Measurements from ENCODE around the gene NOTCH1. TPM values are rescaled to one million over a fixed set of nuclear protein-coding genes. Genes with fewer than 3 reads are reported as not detected.

NOTCH1 gene
- total RNA-seq, 1 donor from 2014 or later: 39.7 TPM

DNA sequence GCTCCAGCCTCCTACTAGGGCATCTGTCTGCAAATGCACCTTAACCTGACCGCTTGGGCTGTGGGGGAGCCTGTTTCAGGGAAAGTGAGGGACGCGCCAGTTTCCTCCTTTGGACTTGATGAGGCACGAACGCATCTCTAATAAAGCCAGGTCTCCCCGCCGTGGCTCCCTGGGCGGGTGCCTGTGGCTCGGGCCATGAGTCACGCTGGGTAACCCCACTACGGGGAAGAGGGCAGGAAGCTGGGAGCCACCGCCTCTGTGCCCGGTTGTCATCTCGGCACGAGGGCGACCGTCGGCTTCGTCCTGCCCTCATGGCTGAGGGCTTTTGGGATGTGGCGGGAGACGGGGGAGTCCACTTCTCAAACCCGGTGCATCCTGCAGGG lies 12.1 kb downstream of the NOTCH1 start:
- TF ChIP-seq, protein P1, sequence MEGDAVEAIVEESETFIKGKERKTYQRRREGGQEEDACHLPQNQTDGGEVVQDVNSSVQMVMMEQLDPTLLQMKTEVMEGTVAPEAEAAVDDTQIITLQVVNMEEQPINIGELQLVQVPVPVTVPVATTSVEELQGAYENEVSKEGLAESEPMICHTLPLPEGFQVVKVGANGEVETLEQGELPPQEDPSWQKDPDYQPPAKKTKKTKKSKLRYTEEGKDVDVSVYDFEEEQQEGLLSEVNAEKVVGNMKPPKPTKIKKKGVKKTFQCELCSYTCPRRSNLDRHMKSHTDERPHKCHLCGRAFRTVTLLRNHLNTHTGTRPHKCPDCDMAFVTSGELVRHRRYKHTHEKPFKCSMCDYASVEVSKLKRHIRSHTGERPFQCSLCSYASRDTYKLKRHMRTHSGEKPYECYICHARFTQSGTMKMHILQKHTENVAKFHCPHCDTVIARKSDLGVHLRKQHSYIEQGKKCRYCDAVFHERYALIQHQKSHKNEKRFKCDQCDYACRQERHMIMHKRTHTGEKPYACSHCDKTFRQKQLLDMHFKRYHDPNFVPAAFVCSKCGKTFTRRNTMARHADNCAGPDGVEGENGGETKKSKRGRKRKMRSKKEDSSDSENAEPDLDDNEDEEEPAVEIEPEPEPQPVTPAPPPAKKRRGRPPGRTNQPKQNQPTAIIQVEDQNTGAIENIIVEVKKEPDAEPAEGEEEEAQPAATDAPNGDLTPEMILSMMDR (conservative IDR thresholded peaks at IDR 0.05; ENCODE audit: low read depth, low read length): no peak
- DNase-seq (ENCODE audit: low read depth): no peak
- H3K4me3 ChIP-seq (ENCODE audit: low read depth, low read length): no peak overlapping the region

DNA sequence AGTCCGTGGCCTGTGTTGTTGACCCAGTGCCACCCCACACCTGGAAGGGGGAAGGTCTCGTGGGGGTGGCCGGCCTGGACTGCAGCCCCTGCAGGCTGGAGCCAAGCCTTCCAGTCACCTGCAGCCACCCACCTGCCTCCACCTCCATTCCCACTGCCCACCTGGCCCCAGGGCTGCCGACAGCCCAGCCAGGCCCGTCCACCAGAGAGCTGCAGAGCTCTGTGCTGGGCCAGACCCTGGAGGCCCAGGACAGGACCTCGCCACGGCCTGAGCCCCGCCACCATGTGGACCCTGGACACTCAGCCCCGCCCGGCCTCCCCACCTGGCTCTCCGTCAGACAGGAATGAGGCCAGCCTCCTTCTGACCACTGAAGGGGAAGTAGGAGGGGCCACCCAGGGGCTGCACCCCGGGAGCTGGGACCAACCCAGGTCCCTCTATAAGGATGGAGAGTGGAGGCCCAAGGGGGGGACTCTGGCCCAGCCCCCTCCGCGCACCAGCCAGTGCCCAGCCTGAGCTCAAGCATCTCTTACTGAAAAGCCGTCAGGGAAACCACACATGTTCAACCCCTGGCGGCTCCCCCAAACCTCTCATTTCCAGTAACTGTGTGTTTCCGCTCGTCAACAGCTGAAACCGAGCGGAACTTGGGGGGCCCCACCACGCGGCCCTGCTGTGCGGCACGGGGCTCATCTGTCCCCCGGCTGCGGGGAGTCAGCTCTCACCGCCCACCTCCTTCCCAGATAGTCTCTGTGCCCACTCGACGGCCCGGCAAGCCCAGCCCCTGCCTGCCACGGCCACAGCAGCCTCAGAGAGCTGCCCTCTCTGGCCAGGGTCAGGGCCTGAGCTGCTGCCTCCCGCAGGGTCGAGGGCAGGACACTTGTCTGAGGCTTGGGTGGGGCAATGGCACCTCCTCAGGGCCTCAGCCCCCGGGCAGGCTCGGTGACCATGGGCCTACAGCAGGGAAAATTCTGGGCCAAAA lies 12.8 kb downstream of the NOTCH1 start:
- TF ChIP-seq, protein P1 (conservative IDR thresholded peaks at IDR 0.05; ENCODE audit: low read depth, low read length): no peak
- no peak overlapping the region for H3K4me3 ChIP-seq (ENCODE audit: low read depth, low read length)
- DNase-seq (ENCODE audit: low read depth): no peak

DNA sequence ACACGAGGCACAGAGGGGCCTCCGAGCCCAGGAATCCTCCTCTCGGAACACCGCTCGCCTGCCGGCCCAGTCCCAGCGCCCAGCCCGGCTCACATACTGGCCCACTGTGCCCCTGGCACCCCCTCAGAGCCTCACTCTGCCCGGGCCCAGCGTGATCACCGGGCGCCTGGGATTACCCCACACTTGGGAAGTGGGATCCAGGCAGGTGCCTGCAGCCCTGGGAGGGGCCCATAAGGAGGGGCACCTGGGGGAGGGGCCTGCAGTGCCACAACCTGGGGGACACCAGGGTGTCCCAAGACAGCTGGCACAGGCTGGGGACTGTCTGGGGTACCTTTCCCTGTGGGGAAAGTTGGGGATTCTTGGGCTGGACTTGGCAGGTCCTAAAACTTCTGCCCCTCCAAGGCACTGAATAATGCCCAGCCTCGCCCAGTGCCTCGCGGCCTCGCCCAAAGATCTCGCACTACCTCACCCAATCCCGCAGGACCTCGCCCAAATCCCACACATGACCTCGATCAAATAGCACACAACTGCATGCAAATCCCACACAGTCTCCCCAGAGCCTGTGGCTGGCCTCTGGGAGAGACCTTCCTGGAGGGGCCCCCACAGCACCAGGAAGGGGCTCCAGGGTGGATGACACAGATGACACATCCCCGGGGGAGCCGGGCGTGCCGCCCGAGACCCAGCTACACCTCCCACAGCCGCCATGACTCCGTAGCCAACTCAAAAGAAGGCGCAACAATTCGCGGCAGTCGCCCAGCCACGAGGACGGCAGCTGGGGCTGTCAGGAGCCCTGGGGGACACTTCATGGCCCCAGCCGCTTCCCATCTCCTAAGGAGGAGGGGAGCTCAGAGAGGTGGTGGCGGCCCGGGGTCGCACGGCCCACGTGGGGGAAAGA lies 13.7 kb downstream of the NOTCH1 start:
- no peak for DNase-seq (ENCODE audit: low read depth)
- TF ChIP-seq, protein P1 (conservative IDR thresholded peaks at IDR 0.05; ENCODE audit: low read depth, low read length): no peak

DNA sequence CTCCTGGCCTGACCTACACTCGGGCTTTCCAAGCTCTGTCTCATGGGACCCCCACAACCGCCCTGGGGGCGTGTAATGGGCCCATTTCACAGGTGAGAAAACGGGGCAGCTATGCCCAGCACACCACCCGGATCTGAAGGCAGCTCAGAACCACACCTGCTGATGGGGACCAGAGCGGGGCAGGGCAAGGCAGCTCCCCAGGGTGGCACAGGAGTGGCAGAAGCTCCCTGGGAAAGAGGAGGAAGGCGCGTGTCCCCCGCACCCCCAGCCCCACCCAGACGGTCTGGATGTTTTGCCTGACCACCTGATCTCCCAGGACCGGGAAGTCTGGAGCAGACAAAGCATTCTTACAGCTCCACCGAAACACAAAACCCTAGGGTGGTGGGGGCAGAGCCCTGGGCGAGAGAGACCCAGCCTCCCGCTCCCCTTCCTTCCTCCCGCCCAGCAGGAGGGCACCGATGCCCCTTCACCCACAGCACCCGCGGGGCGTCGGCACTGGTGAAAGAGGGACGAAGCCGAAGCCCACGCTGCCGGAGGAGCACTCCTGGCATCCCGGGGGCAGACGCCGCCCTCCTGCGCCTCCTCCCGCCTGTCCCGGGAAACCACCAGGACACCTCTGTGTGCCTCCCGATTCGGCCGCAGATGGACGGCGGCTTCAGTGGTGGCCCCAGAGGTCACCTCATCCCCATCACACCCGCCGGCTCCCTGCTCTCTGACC lies 14.5 kb downstream of the NOTCH1 start:
- TF ChIP-seq, protein P1 (conservative IDR thresholded peaks at IDR 0.05; ENCODE audit: low read depth, low read length): no peak
- H3K4me3 ChIP-seq (ENCODE audit: low read depth, low read length): no peak overlapping the region
- no peak for DNase-seq (ENCODE audit: low read depth)

More for the DNA sequence above, 13.7 kb downstream of the NOTCH1 start:
- H3K4me3 ChIP-seq (ENCODE audit: low read depth, low read length): no peak overlapping the region

DNA sequence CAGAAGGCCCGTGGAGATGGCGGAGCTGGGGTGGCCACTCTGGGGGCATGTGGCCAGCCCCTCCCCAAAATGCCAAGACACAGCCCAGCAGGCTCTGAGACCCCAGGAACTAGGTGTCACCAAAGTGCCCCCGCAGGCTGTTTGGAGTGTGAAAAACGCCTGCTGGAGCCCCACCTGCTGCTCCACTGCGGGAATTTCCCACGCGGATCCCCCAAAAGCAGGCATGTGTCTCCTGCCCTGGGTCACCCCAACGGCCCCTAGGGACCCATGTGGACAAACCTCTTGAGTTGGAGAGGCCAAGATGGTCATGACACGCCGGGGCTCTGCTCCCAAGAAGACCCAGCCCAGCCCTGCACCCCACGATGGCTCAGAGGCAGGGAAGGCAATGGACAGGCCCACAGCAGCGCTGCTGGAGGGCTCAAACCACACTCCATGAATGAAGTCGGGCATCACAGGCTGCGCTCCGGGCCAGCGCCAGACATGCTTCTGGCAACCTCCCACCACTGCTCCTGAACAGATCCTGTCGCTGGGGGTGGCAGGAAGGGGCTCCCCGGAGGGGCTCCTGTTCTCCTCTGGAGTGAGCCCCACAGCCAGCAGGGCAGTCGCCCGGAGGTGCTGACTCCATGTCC lies 15.3 kb downstream of the NOTCH1 start:
- no peak overlapping the region for H3K4me3 ChIP-seq (ENCODE audit: low read depth, low read length)
- TF ChIP-seq, protein P1 (conservative IDR thresholded peaks at IDR 0.05; ENCODE audit: low read depth, low read length): no peak
- DNase-seq (ENCODE audit: low read depth): no peak
